GM12873 (cell line): ENCODE measurements around the gene FGD4.

Experiments
- CTCF ChIP-seq: IDR thresholded peaks from 2 replicates; pipeline ENCODE4 v1.5.1; 2012; ENCODE audit warnings: low read depth, mild to moderate bottlenecking, moderate library complexity, low read length, control low read depth; ENCODE audit not compliant: insufficient read depth; ENCODE audit errors: missing control alignments

Gene FGD4

GRCh38 chr12:32647275-32647674 lies 247.9 kb downstream of the FGD4 start:
- TF ChIP-seq CTCF, result no peak

GRCh38 chr12:32650508-32650907 lies 251.2 kb downstream of the FGD4 start:
- TF ChIP-seq CTCF, result no peak

GRCh38 chr12:32651151-32651955 lies 252.0 kb downstream of the FGD4 start:
- TF ChIP-seq CTCF, result no peak

GRCh38 chr12:32651956-32652210 lies 252.5 kb downstream of the FGD4 start:
- no peak for TF ChIP-seq CTCF

GRCh38 chr12:32659908-32660440 lies 260.6 kb downstream of the FGD4 start:
- no peak for TF ChIP-seq CTCF

GRCh38 chr12:32661706-32662105 lies 262.3 kb downstream of the FGD4 start:
- TF ChIP-seq CTCF, result no peak

- no peak for TF ChIP-seq CTCF
These were observed 263.3 kb downstream of the FGD4 start for GRCh38 chr12:32662665-32663064.

GRCh38 chr12:32666018-32666417 lies 266.7 kb downstream of the FGD4 start:
- no peak for TF ChIP-seq CTCF
